HG02763 (cell line): ENCODE measurements around the gene MARCHF2.
"Not testable (repeated sequence)": the region's sequence is repeated elsewhere in the genome, so short reads cannot be mapped to it uniquely, and the experiment has no call there.

Source experiments
- ATAC-seq: cut with Tn5 transposase; IDR thresholded peaks from one replicate; pipeline ENCODE4 v1.9.1; 2021; ENCODE audit warnings: mild to moderate bottlenecking, moderate library complexity; ENCODE audit not compliant: unreplicated experiment

The MARCHF2 gene

GRCh38 chr19:8404391-8405151, 8.5 kb upstream of the MARCHF2 start:
- ATAC-seq, result no peak

GRCh38 chr19:8410718-8411117, 2.4 kb upstream of the MARCHF2 start:
- not testable (repeated sequence) for ATAC-seq

GRCh38 chr19:8413629-8413995, 507 bp downstream of the MARCHF2 start:
- no peak for ATAC-seq

GRCh38 chr19:8416796-8417195, 3.7 kb downstream of the MARCHF2 start:
- no peak for ATAC-seq

DNA sequence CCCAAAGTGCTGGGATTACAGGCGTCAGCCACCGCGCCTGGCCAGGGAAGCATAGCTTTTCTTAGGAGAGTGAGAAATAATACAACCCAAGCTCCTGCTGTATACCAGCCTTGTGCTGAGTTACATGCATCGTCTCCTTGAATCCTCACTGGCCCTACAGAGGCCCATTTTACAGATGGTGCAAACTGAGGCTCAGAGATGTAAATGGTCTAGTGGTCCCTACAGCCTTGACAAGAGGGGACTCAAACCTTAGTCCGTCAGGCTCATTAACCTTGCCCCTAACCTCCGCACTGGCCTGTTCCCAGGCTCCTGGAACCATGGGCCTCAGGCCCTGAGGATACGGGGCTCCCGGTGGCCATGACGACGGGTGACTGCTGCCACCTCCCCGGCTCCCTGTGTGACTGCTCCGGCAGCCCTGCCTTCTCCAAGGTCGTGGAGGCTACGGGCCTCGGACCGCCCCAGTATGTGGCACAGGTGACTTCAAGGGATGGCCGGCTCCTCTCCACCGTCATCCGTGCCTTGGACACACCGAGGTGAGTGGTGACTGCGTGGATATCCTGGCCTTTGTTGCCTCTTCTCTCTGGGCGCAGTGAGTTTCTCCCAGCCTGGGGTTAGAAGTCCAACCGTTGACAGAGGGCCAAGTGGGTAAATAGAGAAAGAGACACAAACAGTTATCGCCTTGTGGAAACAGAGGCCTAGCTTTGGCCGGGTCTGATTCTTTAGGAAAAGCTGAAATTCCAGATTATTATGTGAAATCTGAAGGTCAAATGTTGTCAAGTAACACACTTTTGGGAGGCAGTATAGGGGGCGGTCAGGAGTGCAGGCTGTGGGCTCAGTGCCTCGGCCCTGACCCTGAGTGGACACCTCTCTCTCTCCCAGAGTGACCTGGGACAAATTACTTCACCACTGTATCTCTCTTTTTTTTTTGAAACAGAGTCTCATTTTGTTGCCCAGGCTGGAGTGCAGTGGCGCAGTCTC, 8.7 kb downstream of the MARCHF2 start:
- no peak for ATAC-seq

GRCh38 chr19:8423817-8424223, 10.7 kb downstream of the MARCHF2 start:
- ATAC-seq, result no peak

GRCh38 chr19:8425331-8425730, 12.2 kb downstream of the MARCHF2 start:
- ATAC-seq, result not testable (repeated sequence)

- ATAC-seq, result no peak
Observed at GRCh38 chr19:8426283-8426682, 13.2 kb downstream of the MARCHF2 start.

- no peak for ATAC-seq
Observed at GRCh38 chr19:8429044-8429443, 15.9 kb downstream of the MARCHF2 start.

DNA sequence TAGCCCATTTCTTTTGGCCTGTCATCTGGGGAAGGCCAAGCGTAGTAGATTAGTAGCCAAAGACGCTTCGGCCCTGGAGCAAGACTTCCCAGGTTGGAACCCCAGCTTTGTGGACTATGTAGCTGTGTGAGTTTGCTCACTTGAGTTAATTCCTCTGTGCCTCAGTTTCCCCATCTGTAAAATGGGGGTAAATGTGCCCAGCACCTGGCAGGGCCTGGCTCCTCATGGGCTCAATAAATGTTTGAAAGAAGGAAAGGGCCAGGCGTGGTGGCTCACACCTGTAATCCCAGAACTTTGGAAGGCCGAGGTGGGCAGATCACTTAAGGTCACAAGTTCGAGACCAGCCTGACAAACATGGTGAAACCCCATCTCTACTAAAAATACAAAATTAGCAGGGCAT, 16.7 kb downstream of the MARCHF2 start:
- no peak for ATAC-seq

GRCh38 chr19:8430650-8431049, 17.5 kb downstream of the MARCHF2 start:
- no peak for ATAC-seq

GRCh38 chr19:8438236-8438635, 25.1 kb downstream of the MARCHF2 start:
- no peak for ATAC-seq

DNA sequence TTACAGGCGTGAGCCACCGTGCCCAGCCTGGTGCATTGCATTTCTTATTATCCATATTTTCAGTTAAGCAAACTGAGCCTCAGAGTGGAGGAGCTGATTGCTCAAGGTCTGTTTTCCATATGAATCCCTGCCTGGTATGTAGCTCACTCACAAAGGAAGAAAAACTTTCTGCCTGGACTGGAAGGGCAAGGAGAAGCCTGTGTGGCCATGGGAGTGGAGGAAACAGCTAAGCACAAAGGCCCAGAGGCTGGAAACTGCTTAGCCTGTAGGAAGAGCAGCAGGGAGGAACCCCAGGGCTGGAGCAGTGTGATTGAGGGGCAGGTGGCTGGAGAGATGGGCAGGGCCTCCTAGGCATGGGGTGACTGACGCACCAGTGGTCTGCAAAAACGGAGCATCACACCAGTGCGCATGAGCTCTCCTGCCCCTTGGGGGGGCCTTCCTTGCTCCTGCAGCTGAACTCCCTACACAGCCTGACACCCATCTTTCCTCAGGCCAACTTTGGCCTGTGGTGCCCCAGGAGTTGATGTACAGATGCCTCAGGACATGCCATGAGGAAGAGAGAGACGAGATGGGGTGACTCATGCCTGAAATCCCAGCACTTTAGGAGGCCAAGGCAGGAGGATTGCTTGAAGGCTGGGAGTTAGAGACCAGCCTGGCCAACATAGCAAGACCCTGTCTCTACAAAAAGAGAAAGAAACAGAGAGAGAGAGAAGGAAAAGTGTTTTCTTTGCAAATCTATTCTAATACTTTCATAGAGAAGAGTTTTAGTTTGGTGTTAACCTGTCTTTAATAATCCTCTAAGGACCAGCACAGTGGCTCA, 28.8 kb downstream of the MARCHF2 start:
- no peak for ATAC-seq

DNA sequence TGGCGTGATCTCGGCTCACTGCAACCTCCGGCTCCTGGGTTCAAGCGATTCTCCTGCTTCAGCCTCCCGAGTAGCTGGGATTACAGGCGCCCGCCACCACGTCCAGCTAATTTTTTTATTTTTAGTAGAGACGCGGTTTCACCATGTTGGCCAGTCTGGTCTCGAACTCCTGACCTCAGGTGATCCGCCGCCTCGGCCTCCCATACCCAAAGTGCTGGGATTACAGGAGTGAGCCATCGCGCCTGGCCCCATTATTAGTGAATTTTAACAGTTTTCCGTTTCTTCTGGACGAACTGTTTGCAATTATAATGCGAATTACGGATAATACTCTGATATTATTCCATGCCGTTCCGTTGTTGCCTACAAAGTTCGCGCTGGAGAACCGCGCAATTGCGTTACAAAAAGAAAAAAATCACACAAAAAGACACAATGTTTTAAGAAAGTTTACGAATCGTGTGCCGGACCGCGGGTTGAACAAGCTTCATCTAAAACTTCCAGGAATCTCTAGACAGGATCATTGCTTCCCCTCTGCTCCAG, 31.1 kb downstream of the MARCHF2 start:
- not testable (repeated sequence) for ATAC-seq

- peak; percentile 89 for ATAC-seq
Observed at GRCh38 chr19:8444677-8445487, 31.8 kb downstream of the MARCHF2 start, which contains the start of gene HNRNPM. Gene HNRNPM (plus strand): TSS chr19:8444975. CDS start chr19:8444999, 24 bp downstream.

DNA sequence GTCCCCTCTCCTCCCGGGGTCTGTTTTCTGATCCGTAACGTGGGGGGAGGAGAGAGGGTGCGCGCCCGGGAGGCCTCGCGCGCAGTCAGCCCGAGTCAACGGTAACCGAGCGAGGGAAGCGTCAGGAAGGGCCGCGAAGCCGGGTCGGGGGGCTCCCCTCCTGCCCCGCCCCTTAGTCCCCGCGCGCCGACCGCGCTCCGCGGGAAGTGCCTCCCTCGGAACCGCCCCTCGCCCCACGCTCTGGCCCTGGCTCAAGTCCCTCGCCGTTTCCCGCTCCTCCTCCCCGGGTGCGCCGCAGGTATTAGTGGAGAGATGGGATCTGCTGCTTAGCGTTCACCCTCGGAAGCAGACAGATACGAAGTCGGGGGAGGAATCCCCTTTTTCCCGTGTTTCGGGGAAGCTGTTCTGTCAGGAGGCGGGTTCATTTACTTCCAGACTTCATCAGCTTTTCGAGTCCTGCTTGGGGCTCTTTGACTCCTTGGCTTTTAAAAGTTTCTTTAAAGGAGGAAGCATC, 32.4 kb downstream of the MARCHF2 start:
- ATAC-seq, result peak; percentile 30

DNA sequence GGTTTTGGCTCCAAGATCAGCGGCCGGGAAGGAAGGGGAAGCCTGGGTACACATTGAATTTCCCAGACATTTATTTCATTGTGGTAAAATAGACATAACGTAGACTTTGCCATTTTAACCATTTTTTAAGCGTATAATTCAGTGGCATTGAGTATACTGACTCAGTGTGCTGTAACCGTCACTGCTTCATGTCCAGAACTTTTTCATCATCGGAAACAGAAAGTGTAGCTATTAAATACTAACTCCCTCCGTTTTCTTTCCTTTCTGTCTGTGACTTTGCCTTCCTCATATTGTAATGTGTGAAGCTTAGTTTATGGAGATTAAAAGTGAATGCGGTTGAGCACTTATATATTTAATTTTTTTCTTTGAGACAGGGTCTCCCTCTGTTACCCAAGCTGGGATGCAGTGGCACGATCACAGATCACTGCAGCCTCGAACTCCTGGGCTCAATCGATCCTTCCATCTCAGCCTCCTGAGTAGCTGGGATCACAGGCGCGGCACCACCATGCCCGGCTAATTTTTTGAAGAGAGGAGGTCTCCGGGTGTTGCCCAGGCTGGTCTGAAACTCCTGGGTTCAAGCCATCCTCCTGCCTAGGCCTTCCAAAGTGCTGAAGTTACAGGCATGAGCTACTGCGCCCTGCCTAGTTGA, 33.1 kb downstream of the MARCHF2 start:
- ATAC-seq, result no peak

GRCh38 chr19:8449830-8450229, 36.7 kb downstream of the MARCHF2 start:
- ATAC-seq, result no peak

DNA sequence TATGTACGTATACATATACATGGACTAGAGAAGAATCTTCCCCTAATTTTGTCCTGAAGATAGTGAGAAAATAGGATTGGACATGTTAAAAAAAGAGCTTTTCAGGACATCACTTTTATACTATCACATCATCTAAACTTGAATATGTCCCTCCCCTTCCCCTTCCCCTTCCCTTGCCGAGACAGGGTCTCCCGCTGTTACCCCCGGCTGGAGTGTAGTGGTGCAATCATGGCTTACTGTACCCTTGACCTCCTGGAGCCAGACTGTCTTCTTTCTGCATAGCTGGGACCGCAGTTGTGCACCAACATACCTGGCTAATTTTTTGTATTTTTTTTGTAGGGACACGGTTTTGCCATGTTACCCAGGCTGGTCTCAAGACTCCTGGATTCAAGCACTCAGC, 38.3 kb downstream of the MARCHF2 start:
- no peak for ATAC-seq
